Right kidney (tissue), 1 donor: ENCODE measurements around the gene SH3D19.
"Not testable (repeated sequence)": the region's sequence is repeated elsewhere in the genome, so short reads cannot be mapped to it uniquely, and the experiment has no call there.

ENCODE experiments used
- DNase-seq: peaks from one replicate; pipeline ENCODE4 v3.0.0-alpha.2; 2016

Gene SH3D19

GRCh38 chr4:151284534-151285245 lies 40.7 kb downstream of the SH3D19 start:
- DNase-seq: no peak

GRCh38 chr4:151276787-151277562 lies 48.4 kb downstream of the SH3D19 start, which contains the start of gene PRSS48:
Gene PRSS48, plus strand, starts transcription at chr4:151277161. Its CDS starts 12 bp downstream, at chr4:151277173.
- peak; percentile 31 for DNase-seq

DNA sequence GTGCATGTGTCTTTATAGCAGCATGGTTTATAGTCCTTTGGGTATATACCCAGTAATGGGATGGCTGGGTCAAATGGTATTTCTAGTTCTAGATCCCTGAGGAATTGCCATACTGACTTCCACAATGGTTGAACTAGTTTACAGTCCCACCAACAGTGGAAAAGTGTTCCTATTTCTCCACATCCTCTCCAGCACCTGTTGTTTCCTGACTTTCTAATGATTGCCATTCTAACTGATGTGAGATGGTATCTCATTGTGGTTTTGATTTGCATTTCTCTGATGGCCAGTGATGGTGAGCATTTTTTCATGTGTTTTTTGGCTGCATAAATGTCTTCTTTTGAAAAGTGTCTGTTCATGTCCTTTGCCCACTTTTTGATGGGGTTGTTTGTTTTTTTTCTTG lies 56.5 kb downstream of the SH3D19 start:
- DNase-seq: not testable (repeated sequence)

DNA sequence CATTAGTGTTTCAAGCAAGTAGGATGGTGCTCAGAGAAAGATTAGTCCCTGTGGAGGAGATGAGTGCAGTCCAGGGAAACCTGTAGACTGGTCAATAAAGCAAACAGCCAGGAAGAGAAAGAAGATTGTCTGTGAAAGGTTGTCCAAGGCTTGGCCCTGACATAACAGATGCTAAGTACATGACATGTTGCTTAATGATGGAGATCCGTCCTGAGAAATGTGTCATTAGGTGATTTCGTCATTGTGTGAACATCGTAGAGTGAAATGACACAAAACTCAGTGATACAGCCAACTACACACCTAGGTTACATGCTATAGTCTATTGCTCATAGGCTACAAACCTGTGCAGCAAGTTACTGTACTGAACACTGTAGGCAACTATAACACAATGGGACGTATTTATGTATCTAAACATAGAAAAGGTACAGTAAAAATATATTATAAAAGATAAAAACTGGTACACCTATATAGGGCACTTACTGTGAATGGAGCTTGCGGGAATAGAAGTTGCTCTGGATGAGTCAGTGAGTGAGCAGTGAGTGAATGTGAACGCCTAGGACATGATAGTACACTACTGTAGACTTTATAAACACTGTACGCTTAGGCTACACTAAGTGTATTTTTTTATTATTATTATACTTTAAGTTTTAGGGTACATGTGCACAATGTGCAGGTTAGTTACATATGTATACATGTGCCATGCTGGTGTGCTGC lies 57.4 kb downstream of the SH3D19 start:
- no peak for DNase-seq

DNA sequence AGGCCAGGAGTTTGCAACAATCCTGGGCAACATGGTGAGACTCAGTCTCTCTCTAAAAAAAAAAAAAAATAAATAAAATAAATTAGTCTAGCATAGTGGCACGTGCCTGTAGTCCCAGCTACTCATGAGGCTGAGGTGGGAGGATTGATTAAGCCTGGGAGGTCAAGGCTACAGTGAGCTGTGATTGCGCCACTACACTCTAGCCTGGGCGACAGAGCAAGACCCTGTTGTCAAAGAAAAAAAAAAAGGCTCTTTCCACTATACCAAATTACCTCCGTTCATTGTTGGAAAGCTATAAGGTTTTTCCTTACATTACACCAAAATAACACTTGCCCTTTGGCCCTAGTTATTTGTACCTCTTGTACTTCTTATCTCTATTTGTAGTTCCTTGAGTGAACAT lies 58.3 kb downstream of the SH3D19 start:
- DNase-seq: no peak

GRCh38 chr4:151266497-151266896 lies 58.9 kb downstream of the SH3D19 start:
- no peak for DNase-seq

- DNase-seq: no peak
Measured at GRCh38 chr4:151263455-151263854, 62.0 kb downstream of the SH3D19 start.

GRCh38 chr4:151260526-151260925 lies 64.9 kb downstream of the SH3D19 start:
- DNase-seq: no peak

- DNase-seq: no peak
Measured at GRCh38 chr4:151259752-151260151, 65.7 kb downstream of the SH3D19 start.

DNA sequence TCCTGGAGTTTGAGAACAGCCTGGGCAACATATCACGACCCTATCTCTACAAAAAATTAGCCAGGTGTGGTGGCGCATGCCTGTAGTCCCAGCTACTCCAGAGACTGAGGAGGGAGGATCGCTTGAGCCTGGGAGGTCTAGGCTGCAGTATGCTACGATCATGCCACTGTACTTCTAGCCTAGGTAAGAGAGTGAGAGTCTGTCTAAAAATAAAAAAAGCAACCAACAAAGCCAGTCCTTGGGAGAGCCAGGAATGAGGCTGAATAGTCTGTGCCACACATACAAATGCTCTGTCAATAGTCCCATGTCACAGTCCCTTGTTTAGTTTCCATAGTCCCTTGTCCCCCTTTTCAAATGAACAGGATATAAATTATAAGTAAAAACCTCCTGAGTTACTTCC lies 67.7 kb downstream of the SH3D19 start:
- DNase-seq: no peak

DNA sequence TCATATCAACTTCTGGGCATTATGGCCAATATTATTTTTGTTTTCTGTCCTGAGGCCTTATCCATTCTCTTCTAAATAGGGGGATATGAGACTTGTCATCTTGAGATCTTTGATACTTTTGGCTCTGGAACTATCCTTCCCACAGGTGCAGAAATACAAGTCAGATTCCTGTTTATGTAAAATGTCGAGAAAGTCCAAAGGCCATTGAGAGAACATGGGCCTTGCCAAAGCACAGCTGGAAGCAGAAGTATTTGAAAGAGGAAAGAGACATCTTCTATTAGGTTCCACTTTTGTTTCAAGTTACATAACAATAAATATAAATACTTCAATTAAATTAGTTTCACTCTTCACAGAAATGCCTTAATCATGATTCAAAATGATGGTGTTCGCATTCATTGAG lies 69.3 kb downstream of the SH3D19 start:
- no peak for DNase-seq

DNA sequence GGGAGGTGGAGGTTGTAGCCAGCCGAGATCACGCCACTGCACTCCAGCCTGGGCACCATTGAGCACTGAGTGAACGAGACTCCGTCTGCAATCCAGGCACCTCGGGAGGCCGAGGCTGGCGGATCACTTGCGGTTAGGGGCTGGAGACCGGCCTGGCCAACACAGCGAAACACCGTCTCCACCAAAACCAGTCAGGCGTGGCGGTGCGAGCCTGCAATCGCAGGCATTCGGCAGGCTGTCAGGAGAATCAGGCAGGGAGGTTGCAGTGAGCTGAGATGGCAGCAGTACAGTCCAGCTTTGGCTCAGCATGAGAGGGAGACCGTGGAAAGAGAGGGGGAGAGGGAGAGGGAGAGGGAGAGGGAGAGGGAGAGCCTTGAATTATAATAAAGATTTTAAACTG lies 69.7 kb downstream of the SH3D19 start:
- not testable (repeated sequence) for DNase-seq

DNA sequence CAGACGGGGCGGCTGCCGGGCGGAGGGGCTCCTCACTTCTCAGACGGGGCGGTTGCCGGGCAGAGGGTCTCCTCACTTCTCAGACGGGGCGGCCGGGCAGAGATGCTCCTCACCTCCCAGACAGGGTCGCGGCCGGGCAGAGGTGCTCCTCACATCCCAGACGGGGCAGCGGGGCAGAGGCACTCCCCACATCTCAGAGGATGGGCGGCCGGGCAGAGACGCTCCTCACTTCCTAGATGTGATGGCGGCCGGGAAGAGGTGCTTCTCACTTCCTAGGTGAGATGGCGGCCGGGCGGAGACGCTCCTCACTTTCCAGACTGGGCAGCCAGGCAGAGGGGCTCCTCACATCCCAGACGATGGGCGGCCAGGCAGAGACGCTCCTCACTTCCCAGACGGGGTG lies 70.2 kb downstream of the SH3D19 start:
- DNase-seq: not testable (repeated sequence)

- DNase-seq: no peak
Measured at GRCh38 chr4:151251603-151252304, 73.7 kb downstream of the SH3D19 start.

- DNase-seq: no peak
Measured at GRCh38 chr4:151250706-151251105, 74.7 kb downstream of the SH3D19 start.

- DNase-seq: no peak
Measured at GRCh38 chr4:151248519-151248918, 76.9 kb downstream of the SH3D19 start.

DNA sequence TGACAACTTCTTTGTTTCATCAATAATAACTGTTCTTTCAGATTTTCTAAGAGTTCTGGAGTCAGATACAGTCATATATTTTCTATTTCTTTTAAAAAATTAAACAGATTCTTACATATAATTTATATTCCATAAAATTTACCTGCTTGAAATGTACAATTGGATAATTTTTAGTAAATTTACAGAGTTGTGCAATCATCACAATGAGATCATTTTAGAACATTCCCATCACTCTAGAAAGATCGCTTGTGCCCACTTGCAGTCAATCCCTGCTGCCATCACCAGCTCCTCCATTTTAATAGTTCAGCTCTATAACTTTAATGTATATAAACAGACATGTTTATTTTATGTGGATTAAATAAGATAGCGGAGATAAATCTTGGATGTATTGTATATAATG lies 78.0 kb downstream of the SH3D19 start:
- DNase-seq: no peak

- no peak for DNase-seq
Measured at GRCh38 chr4:151246742-151247141, 78.7 kb downstream of the SH3D19 start.

GRCh38 chr4:151242305-151242704 lies 83.1 kb downstream of the SH3D19 start:
- DNase-seq: no peak

DNA sequence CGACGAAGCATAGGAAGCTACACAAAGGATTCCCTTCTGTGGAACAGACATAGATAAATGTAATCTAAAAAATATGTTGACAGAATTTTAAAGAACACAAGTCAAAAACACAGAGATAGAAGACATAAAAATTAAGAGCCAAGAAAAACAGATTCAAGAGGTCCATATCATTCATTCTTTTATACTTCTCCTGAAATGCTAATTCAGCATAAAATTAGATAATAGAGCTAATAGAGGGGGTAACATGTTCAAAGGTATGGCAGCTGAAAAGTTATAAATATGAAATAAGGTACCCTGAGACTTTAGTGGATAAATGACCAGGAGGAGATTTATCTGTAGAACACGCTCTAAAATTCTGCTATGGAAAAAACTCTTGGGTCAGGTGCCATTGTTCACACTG lies 85.8 kb downstream of the SH3D19 start:
- DNase-seq: no peak

GRCh38 chr4:151238477-151238876 lies 86.9 kb downstream of the SH3D19 start:
- no peak for DNase-seq

GRCh38 chr4:151236036-151236435 lies 89.4 kb downstream of the SH3D19 start:
- DNase-seq: no peak

GRCh38 chr4:151235373-151235772 lies 90.0 kb downstream of the SH3D19 start:
- not testable (repeated sequence) for DNase-seq
